ENCODE measurements around the gene TRAPPC8. TPM values are rescaled to one million over a fixed set of nuclear protein-coding genes. Genes with fewer than 3 reads are reported as not detected.

TRAPPC8 gene
- total and polyA plus RNA-seq, 10 of the 15 experiments (the other 5 are each of a cell fraction or from before 2014, with no cell fraction given) = 13.0 to 75.4 (median 24.8) TPM

DNA sequence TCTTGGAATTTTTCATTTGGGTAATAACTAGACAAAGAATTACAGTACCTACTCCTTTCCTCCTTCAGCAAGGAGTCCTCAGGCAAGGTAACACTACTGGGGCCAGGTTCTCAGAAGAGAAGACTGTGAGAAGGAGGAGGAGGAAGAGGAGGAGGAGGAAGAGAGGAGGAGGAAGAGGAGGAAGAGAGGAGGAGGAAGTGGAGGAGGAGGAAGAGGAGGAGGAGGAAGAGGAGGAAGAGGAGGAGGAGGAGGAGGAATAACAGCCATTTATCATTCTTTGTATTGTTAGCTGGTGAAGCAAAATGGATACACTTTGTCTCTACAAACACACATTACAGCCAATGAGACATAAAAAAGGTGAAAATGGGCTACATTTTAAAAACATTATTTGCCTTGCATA, 149.4 kb downstream of the TRAPPC8 start:
- TF ChIP-seq NRF1 (conservative IDR thresholded peaks at IDR 0.05; ENCODE audit: low read depth, low read length) (no peak), IKZF2 (IDR thresholded peaks at IDR 0.05) (no peak)
- TF ChIP-seq, protein P1, sequence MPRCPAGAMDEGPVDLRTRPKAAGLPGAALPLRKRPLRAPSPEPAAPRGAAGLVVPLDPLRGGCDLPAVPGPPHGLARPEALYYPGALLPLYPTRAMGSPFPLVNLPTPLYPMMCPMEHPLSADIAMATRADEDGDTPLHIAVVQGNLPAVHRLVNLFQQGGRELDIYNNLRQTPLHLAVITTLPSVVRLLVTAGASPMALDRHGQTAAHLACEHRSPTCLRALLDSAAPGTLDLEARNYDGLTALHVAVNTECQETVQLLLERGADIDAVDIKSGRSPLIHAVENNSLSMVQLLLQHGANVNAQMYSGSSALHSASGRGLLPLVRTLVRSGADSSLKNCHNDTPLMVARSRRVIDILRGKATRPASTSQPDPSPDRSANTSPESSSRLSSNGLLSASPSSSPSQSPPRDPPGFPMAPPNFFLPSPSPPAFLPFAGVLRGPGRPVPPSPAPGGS (IDR thresholded peaks at IDR 0.05; ENCODE audit: borderline replicate concordance, insufficient read depth, low read depth, low read length, poor library complexity, severe bottlenecking) = no peak
- TF ChIP-seq, protein P2, sequence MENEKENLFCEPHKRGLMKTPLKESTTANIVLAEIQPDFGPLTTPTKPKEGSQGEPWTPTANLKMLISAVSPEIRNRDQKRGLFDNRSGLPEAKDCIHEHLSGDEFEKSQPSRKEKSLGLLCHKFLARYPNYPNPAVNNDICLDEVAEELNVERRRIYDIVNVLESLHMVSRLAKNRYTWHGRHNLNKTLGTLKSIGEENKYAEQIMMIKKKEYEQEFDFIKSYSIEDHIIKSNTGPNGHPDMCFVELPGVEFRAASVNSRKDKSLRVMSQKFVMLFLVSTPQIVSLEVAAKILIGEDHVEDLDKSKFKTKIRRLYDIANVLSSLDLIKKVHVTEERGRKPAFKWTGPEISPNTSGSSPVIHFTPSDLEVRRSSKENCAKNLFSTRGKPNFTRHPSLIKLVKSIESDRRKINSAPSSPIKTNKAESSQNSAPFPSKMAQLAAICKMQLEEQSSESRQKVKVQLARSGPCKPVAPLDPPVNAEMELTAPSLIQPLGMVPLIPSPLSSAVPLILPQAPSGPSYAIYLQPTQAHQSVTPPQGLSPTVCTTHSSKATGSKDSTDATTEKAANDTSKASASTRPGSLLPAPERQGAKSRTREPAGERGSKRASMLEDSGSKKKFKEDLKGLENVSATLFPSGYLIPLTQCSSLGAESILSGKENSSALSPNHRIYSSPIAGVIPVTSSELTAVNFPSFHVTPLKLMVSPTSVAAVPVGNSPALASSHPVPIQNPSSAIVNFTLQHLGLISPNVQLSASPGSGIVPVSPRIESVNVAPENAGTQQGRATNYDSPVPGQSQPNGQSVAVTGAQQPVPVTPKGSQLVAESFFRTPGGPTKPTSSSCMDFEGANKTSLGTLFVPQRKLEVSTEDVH (IDR thresholded peaks at IDR 0.05; ENCODE audit: low read depth, partially characterized antibody) = no peak
- H3K9ac ChIP-seq (ENCODE audit: control insufficient read depth, insufficient read depth, low read length) = no peak overlapping the region
- H4K20me1 ChIP-seq (ENCODE audit: control insufficient read depth, insufficient read depth) = no peaks in the 10 kb centered on the region
- ATAC-seq (no peak), FAIRE-seq (no peak), DNase-seq (ENCODE audit: low read depth, low spot score) (no peak)
- SMC1A ChIA-PET (ENCODE audit: uncharacterized antibody, unreplicated experiment) = interaction anchor here (1.2 to 1.5 kb wide), 3 partner anchors 8 to 52 kb away, joined by 4 to 5 read pairs (median 4); no protein-coding TSS in a partner anchor
- no peak overlapping the region for H3K4me2 ChIP-seq (ENCODE audit: control insufficient read depth, insufficient read depth)
- no TSS peak for BruUV-seq (replicated peaks)
- RAD21 ChIA-PET (ENCODE audit: unreplicated experiment) = no interaction called here
- no peaks in the 10 kb centered on the region for H3K79me2 ChIP-seq (ENCODE audit: control insufficient read depth, insufficient read depth, low read length)
- no peak overlapping the region for H3K27ac ChIP-seq (ENCODE audit: control insufficient read depth, insufficient read depth)
- no peaks in the 10 kb centered on the region for H3K9me3 ChIP-seq (replicated peaks; ENCODE audit: control insufficient read depth, insufficient read depth, low read length)
- POLR2A ChIA-PET = interaction anchor here (1.2 to 2.2 kb wide), 2 partner anchors 114 to 138 kb away, joined by 3 to 5 read pairs; no protein-coding TSS in a partner anchor
- H3K4me1 ChIP-seq (ENCODE audit: control insufficient read depth, insufficient read depth, low read length) = peaks cover 21% of the 10 kb centered on the region
- H3K27me3 ChIP-seq (replicated peaks in 1 of 2; ENCODE audit: control insufficient read depth in 2 of 2, insufficient read depth in 2 of 2, low read length in 1 of 2) = no peaks in the 10 kb centered on the region
- CTCF ChIA-PET = interaction anchor here (0.5 to 1.3 kb wide), 3 partner anchors 27 to 184 kb away, joined by 3 to 5 read pairs (median 3); no protein-coding TSS in a partner anchor
- H3K4me3 ChIP-seq = no peak overlapping the region
- intact Hi-C loops (cut with micrococcal nuclease; ENCODE audit: unreplicated experiment) = loop anchor here (2.0 to 5.0 kb wide), 2 partner anchors 53 to 146 kb away; no protein-coding TSS in a partner anchor
- H2AFZ ChIP-seq (ENCODE audit: control insufficient read depth, low read depth, low read length) = no peak overlapping the region
- H3K36me3 ChIP-seq (ENCODE audit: control insufficient read depth in 2 of 2, insufficient read depth in 2 of 2, low read length in 1 of 2) = no peaks in the 10 kb centered on the region
- in situ Hi-C loops (cut with MboI) = no loop called here
